OCI-LY1 (cell line): ENCODE measurements around the gene DOCK2.

Experiments
- CTCF ChIP-seq: fragments of 200-600 bp; sonication (generic), shearing (Covaris generic); IDR thresholded peaks from 2 replicates; pipeline ENCODE4 v1.5.1; 2017; ENCODE audit warnings: mild to moderate bottlenecking, antibody characterized with exemption, low read length, moderate library complexity, mixed read lengths
- EZH2 ChIP-seq: fragments of 200-600 bp; sonication (generic), shearing (Covaris generic); IDR thresholded peaks from 2 replicates; pipeline ENCODE4 v1.8.0; 2017; ENCODE audit warnings: borderline replicate concordance, mixed run types, mild to moderate bottlenecking, antibody characterized with exemption, low read length, moderate library complexity, mixed read lengths

GRCh38 chr5:170081616-170082015, 444.5 kb downstream of the DOCK2 start:
- TF ChIP-seq CTCF (no peak), EZH2 (no peak)
